GM12801 (cell line): ENCODE measurements around the gene ZSWIM4.

Experiments
- CTCF ChIP-seq: IDR thresholded peaks from one replicate; pipeline ENCODE4 v1.5.1; 2011; ENCODE audit warnings: control low read depth; ENCODE audit not compliant: insufficient read length; ENCODE audit errors: extremely low read depth

The ZSWIM4 gene

GRCh38 chr19:13794757-13795589 is at the start of gene ZSWIM4:
TSS of gene ZSWIM4 (plus strand) at chr19:13795443. CDS start at chr19:13795649, 206 bp downstream.
- TF ChIP-seq CTCF: no peak

- TF ChIP-seq CTCF: no peak
Measured at GRCh38 chr19:13747098-13747453, 48.2 kb upstream of the ZSWIM4 start.

GRCh38 chr19:13748169-13748828 is 46.9 kb upstream of the ZSWIM4 start:
- no peak for TF ChIP-seq CTCF

GRCh38 chr19:13751436-13751835 is 43.8 kb upstream of the ZSWIM4 start:
- no peak for TF ChIP-seq CTCF

GRCh38 chr19:13756210-13756609 is 39.0 kb upstream of the ZSWIM4 start:
- no peak for TF ChIP-seq CTCF

GRCh38 chr19:13757805-13758772 is 37.2 kb upstream of the ZSWIM4 start:
- TF ChIP-seq CTCF: no peak

GRCh38 chr19:13758795-13759194 is 36.4 kb upstream of the ZSWIM4 start:
- TF ChIP-seq CTCF: no peak
